RWPE2 (cell line): Measurements from ENCODE around the gene AADAT.
A peak's percentile ranks its signal among the peaks of the same experiment; 100 is the strongest.

Experiments
- ATAC-seq: fragments of 200-7000 bp; cut with Tn5 transposase; 3 replicates; pipeline ENCODE4 v1.9.1; 2021; ENCODE audit warnings: low read depth
- DNase-seq: peaks from one replicate; pipeline ENCODE4 v3.0.0-alpha.2; 2020; ENCODE audit warnings: low spot score
- H3K27ac ChIP-seq: fragments of 450-650 bp; 2 replicates; pipeline ENCODE4 v1.5.1; 2017; ENCODE audit warnings: mild to moderate bottlenecking; ENCODE audit not compliant: poor library complexity, severe bottlenecking
- H3K27me3 ChIP-seq: fragments of 250-450 bp; sonication (Bioruptor Pico); 2 replicates; pipeline ENCODE4 v1.5.1; 2021; ENCODE audit warnings: mild to moderate bottlenecking, moderate library complexity; ENCODE audit not compliant: insufficient read depth, poor library complexity, severe bottlenecking
- H3K36me3 ChIP-seq: fragments of 250-450 bp; sonication (Bioruptor Pico); 2 replicates; pipeline ENCODE4 v1.5.1; 2020; ENCODE audit warnings: low read depth, mild to moderate bottlenecking, moderate library complexity
- H3K4me1 ChIP-seq: fragments of 250-450 bp; sonication (Bioruptor Pico); 2 replicates; pipeline ENCODE4 v1.5.1; 2021; ENCODE audit warnings: mild to moderate bottlenecking, moderate library complexity; ENCODE audit not compliant: insufficient read depth, poor library complexity, severe bottlenecking
- H3K4me3 ChIP-seq: fragments of 250-450 bp; sonication (Bioruptor Pico); 2 replicates; pipeline ENCODE4 v1.5.1; 2021; ENCODE audit warnings: mild to moderate bottlenecking, moderate library complexity; ENCODE audit not compliant: severe bottlenecking
- H3K9me3 ChIP-seq: fragments of 250-450 bp; sonication (Bioruptor Pico); 2 replicates; pipeline ENCODE4 v1.5.1; 2021; ENCODE audit warnings: mild to moderate bottlenecking, moderate library complexity; ENCODE audit not compliant: severe bottlenecking
- TF ChIP-seq, protein P1 (sequence below): fragments of 450-650 bp; IDR thresholded peaks from one replicate; pipeline ENCODE4 v1.5.1; 2017; ENCODE audit warnings: mild to moderate bottlenecking, moderate library complexity; ENCODE audit not compliant: poor library complexity, severe bottlenecking

The AADAT gene

DNA sequence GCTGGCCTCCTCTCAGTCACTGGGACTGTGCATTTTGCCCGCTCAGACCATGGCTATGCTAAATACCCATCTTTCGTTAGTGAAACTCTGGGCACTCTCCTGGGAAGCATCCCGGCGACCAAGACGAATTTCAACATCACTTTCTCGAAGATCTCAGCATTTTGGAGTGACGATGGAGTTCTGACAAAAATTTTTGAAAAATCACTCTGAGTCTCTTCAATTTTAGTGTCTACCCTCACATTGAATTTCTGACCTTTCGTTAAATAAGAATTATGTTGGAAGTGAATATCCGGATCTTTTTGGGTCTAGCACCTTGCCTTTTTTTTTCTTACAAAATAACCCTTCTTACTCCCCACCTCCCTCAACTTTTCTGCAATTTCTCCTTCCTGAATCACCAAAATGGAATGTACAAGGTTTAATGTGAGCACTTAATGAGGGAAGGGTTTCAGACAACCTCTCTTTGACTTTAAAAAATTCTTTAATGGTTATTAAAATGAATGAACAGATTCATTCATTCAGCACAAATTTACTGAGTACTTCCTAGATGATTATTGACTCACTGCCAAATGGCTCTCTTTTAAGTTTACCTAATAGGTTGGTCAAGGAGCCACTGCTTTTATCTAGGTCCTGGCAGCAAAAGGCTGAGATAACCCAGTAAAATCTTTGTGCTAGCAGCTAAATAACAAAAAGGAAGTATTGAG lies 746 bp upstream of the AADAT start:
- Histone ChIP-seq H3K27me3 (no peaks in the 10 kb centered on the region), H3K4me1 (no peaks in the 10 kb centered on the region), H3K9me3 (no peaks in the 10 kb centered on the region), H3K27ac (peak overlapping the region; percentile 52), H3K4me3 (peak overlapping the region; percentile 73), H3K36me3 (peaks cover 30% of the 10 kb centered on the region)
- peak; percentile 43; the same call in 2 of the 3 replicates for ATAC-seq
- TF ChIP-seq, protein P1, sequence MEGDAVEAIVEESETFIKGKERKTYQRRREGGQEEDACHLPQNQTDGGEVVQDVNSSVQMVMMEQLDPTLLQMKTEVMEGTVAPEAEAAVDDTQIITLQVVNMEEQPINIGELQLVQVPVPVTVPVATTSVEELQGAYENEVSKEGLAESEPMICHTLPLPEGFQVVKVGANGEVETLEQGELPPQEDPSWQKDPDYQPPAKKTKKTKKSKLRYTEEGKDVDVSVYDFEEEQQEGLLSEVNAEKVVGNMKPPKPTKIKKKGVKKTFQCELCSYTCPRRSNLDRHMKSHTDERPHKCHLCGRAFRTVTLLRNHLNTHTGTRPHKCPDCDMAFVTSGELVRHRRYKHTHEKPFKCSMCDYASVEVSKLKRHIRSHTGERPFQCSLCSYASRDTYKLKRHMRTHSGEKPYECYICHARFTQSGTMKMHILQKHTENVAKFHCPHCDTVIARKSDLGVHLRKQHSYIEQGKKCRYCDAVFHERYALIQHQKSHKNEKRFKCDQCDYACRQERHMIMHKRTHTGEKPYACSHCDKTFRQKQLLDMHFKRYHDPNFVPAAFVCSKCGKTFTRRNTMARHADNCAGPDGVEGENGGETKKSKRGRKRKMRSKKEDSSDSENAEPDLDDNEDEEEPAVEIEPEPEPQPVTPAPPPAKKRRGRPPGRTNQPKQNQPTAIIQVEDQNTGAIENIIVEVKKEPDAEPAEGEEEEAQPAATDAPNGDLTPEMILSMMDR, result peak; percentile 65
- DNase-seq, result no peak

DNA sequence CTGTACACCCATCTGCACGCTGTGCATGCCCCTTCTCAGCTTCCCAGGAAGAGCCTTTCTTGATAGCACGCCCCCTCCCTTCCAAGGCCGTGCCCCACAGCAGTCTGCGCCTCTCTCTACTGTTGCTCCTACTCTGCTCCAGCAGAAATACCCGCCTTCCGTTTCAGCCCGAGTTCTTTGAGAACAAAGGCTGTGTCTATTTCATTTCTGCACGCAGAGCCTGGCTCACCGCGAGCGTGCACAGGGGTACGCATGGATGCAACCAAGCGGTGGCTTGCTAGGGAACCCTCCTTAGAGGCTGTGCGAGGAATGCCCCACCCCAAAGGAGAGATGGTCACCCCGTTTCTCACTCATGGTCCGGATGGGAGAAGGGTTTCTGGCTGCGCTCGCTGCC lies 485 bp downstream of the AADAT start:
- Histone ChIP-seq H3K36me3 (peaks cover 42% of the 10 kb centered on the region), H3K4me1 (no peaks in the 10 kb centered on the region), H3K4me3 (peak overlapping the region; percentile 73), H3K27ac (peak overlapping the region; percentile 52), H3K27me3 (no peaks in the 10 kb centered on the region), H3K9me3 (no peaks in the 10 kb centered on the region)
- TF ChIP-seq, protein P1, result no peak
- ATAC-seq (peak; percentile 44), DNase-seq (no peak)

DNA sequence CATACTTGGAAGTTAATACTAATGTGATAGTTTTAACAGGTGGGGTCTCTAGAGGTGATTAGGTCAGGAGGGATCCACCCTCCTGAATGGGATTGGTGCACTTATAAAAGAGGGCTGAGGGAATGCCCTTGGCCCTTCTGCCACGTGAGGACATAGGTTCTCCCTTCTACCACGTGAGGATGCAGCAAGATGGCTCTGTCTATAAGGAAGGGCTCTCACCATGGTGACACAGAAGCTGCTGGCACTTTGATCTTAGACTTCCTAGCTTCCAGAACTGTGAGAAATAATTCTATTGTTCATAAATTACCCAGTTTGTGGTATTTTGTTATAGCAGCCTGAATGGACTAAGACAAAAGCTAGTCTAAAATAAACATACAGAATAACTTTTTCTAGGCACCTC lies 1.0 kb downstream of the AADAT start:
- Histone ChIP-seq H3K9me3 (no peaks in the 10 kb centered on the region), H3K4me1 (no peaks in the 10 kb centered on the region), H3K4me3 (peak overlapping the region; percentile 73), H3K36me3 (peaks cover 48% of the 10 kb centered on the region), H3K27ac (no peak overlapping the region), H3K27me3 (no peaks in the 10 kb centered on the region)
- TF ChIP-seq, protein P1, result no peak
- ATAC-seq (no peak), DNase-seq (no peak)

DNA sequence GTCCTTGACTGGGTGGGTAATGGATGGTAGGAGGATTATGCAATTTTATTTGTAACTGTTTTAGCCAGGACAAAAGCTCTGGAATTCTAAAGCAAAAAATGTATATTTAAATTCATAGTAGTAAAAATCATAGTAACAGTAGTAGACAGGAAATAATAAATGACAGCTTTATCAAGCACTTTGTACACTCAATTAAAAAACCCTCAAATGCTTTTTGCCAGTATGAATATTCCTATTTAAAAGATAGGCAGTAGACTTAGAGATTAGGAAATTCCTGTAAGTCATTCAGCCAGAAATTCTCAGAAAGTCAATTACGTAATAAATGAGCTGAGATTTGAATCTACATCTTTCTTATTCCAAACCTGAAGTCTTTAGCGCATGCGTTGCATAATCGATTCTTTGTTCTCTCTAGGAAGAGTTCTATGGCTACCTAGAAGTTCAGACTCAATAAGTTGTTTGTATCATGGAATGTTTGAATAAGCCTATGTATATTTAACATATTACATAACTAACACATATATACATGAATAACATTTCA lies 2.5 kb downstream of the AADAT start:
- TF ChIP-seq, protein P1, result no peak
- H3K27ac ChIP-seq, result no peak overlapping the region
- H3K4me1 ChIP-seq, result no peaks in the 10 kb centered on the region
- no peak for ATAC-seq
- no peak overlapping the region for H3K4me3 ChIP-seq
- no peaks in the 10 kb centered on the region for H3K9me3 ChIP-seq
- no peak for DNase-seq
- no peaks in the 10 kb centered on the region for H3K27me3 ChIP-seq
- H3K36me3 ChIP-seq, result peaks cover 60% of the 10 kb centered on the region

DNA sequence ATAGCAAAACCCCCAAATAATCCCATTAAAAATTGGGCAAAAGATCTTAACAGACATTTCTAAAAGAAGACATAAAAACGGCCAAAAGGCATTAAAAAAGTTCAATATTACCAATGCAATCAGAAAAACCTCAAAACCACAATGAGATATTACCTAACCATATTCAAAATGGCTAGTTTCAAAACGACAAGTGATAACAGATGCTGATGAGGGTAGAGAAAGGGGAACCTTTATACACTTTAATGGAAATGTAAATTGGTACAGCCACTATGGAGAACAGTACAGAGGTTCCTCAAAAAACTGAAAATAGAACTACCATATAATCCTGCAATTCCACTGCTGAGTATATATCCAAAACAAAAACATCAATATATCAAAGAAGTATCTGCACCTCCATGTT lies 6.2 kb downstream of the AADAT start:
- DNase-seq, result no peak
- TF ChIP-seq, protein P1, result no peak
- Histone ChIP-seq H3K27ac (no peak overlapping the region), H3K4me1 (no peaks in the 10 kb centered on the region), H3K27me3 (no peaks in the 10 kb centered on the region), H3K9me3 (no peaks in the 10 kb centered on the region), H3K36me3 (peaks cover 81% of the 10 kb centered on the region), H3K4me3 (no peak overlapping the region)
- no peak for ATAC-seq
